Endothelial cell of umbilical vein (primary cell): ENCODE results near the gene PPP2R2C. TPM values are rescaled to one million over a fixed set of nuclear protein-coding genes. Genes with fewer than 3 reads are reported as not detected.

Source experiments
- BruUV-seq: library from RNA; stranded (reverse); fragments of 400-500 nt; replicated peaks from 2 replicates; lab custom pipeline; 2021; lab: Mats Ljungman, UMichigan
- CTCF ChIA-PET: fragments of 300-600, 350-600 bp; sonication (Branson Sonifier 250); formaldehyde crosslinking; loops from one replicate; lab custom pipeline; 2021; ENCODE audit warnings: antibody characterized with exemption, inconsistent platforms; lab: Charles Lee
- POLR2A ChIA-PET: fragments of 300-600, 350-600 bp; sonication (Branson Sonifier 250); formaldehyde crosslinking; loops from one replicate; lab custom pipeline; 2021; ENCODE audit warnings: antibody characterized with exemption, inconsistent platforms; lab: Charles Lee
- DNase-seq: peaks from one replicate; pipeline ENCODE4 v3.0.0-alpha.2; 2011; ENCODE audit warnings: low read depth, low spot score
- FAIRE-seq: peaks from 2 replicates; lab custom pipeline; 2011; peaks lifted over from hg19 to GRCh38; lab: Jason Lieb, UNC
- H2AFZ ChIP-seq: 2 replicates; pipeline ENCODE4 v1.6.0; 2012; ENCODE audit warnings: low read depth, low read length, control low read depth, inconsistent platforms
- H3K27ac ChIP-seq: 2 replicates; pipeline ENCODE4 v1.5.1; 2011; ENCODE audit warnings: low read depth, mild to moderate bottlenecking, control low read depth, low read length, moderate library complexity; ENCODE audit not compliant: insufficient read depth
- H3K27me3 ChIP-seq, 2 experiments: 2 replicates each; pipeline versions ENCODE4 v1.6.0 to v1.6.1; 2011; ENCODE audit warnings: low read length in 2 of 2, mixed read lengths in 1 of 2; ENCODE audit not compliant: control insufficient read depth in 2 of 2, insufficient read depth in 2 of 2
- H3K36me3 ChIP-seq, 2 experiments: 2 replicates in 1 of 2; 3 replicates in 1 of 2; pipeline ENCODE4 v1.5.1; 2011; ENCODE audit warnings: low read length in 2 of 2, mild to moderate bottlenecking in 1 of 2, moderate library complexity in 1 of 2; ENCODE audit not compliant: control insufficient read depth in 2 of 2, insufficient read depth in 2 of 2; ENCODE audit errors: extremely low read depth in 1 of 2
- H3K4me1 ChIP-seq: 3 replicates; pipeline ENCODE4 v1.5.1; 2011; ENCODE audit warnings: mild to moderate bottlenecking, low read length; ENCODE audit not compliant: control insufficient read depth, insufficient read depth; ENCODE audit errors: extremely low read depth
- H3K4me2 ChIP-seq: 2 replicates; pipeline ENCODE4 v1.6.1; 2011; ENCODE audit warnings: low read length, control low read depth, mixed read lengths; ENCODE audit not compliant: insufficient read depth
- H3K4me3 ChIP-seq, 3 experiments: fragments of 200-600 bp in 1 of 3; sonication (generic), shearing (Covaris generic) in 1 of 3; replicated peaks in 1 of 3; 2 replicates each; pipeline ENCODE4 v1.5.1; 2011 to 2016; ENCODE audit warnings: control low read depth in 3 of 3, low read length in 3 of 3, mild to moderate bottlenecking in 2 of 3, inconsistent platforms in 1 of 3, low read depth in 1 of 3, moderate library complexity in 1 of 3; ENCODE audit not compliant: insufficient read depth in 1 of 3
- H3K79me2 ChIP-seq: 2 replicates; pipeline ENCODE4 v1.6.0; 2012; ENCODE audit warnings: low read length, inconsistent platforms; ENCODE audit not compliant: control insufficient read depth, insufficient read depth
- H3K9ac ChIP-seq: replicated peaks from 2 replicates; pipeline ENCODE3; 2011; ENCODE audit warnings: low read length, control low read depth; ENCODE audit not compliant: insufficient read depth; ENCODE audit errors: extremely low read depth
- H3K9me1 ChIP-seq: replicated peaks from 3 replicates; pipeline ENCODE4 v1.6.0; 2011; ENCODE audit warnings: mild to moderate bottlenecking, low read length; ENCODE audit not compliant: control insufficient read depth, insufficient read depth; ENCODE audit errors: extremely low read depth
- H3K9me3 ChIP-seq: replicated peaks from 2 replicates; pipeline ENCODE4 v1.5.1; 2012; ENCODE audit warnings: low read length, inconsistent platforms; ENCODE audit not compliant: control insufficient read depth, insufficient read depth
- H4K20me1 ChIP-seq: replicated peaks from 2 replicates; pipeline ENCODE3; 2011; ENCODE audit warnings: mild to moderate bottlenecking, low read length; ENCODE audit not compliant: control insufficient read depth, insufficient read depth; ENCODE audit errors: extremely low read depth
- CTCF ChIP-seq, 2 donors: IDR thresholded peaks; 1 replicate in 1 of 2; 2 replicates in 1 of 2; pipeline ENCODE4 v1.5.1; 2011; ENCODE audit warnings: low read length in 2 of 2, mild to moderate bottlenecking in 2 of 2, moderate library complexity in 2 of 2, control low read depth in 1 of 2, inconsistent platforms in 1 of 2, low read depth in 1 of 2; ENCODE audit not compliant: insufficient read depth in 1 of 2; ENCODE audit errors: extremely low read depth in 1 of 2
- EZH2 ChIP-seq: IDR thresholded peaks from 2 replicates; pipeline ENCODE4 v1.6.1; 2012; ENCODE audit warnings: borderline replicate concordance, low read depth, mild to moderate bottlenecking, moderate library complexity, low read length, inconsistent platforms; ENCODE audit not compliant: severe bottlenecking
- FOS ChIP-seq: IDR thresholded peaks from 2 replicates; pipeline ENCODE4 v1.6.1; 2011; ENCODE audit warnings: mild to moderate bottlenecking, low read length, moderate library complexity, borderline replicate concordance; ENCODE audit not compliant: insufficient read depth
- JUN ChIP-seq: IDR thresholded peaks from 2 replicates; pipeline ENCODE4 v1.6.1; 2011; ENCODE audit warnings: borderline replicate concordance, low read depth; ENCODE audit not compliant: insufficient read length, insufficient read depth
- MAX ChIP-seq: IDR thresholded peaks from 2 replicates; pipeline ENCODE4 v1.6.1; 2011; ENCODE audit not compliant: insufficient read depth, insufficient read length
- POLR2AphosphoS5 ChIP-seq: IDR thresholded peaks from 2 replicates; pipeline ENCODE4 v1.6.1; 2012; ENCODE audit warnings: low read depth, mild to moderate bottlenecking, control low read depth, low read length, moderate library complexity; ENCODE audit not compliant: insufficient read depth
- dilution Hi-C: fragments of 300-500 bp; cut with MboI; formaldehyde crosslinking; loops from one replicate; pipeline ENCODE4 v1.15.0; 2019; ENCODE audit warnings: low sequenced_read_pairs; ENCODE audit not compliant: extremely low pct_ligation_motif_present
- intact Hi-C: fragments of 100-400 bp; cut with micrococcal nuclease; formaldehyde crosslinking; loops from one replicate; pipeline ENCODE4 v1.10.0; 2022
- polyA plus RNA-seq, 4 experiments: library from polyadenylated mRNA; depleted of rRNA in 3 of 4; stranded (reverse) in 3 of 4; unstranded in 1 of 4; fragments of >200 nt; gene quantifications; 2 replicates each; pipeline versions ENCODE4 v1.2.1 to v1.2.3, GENCODE V29; 2011 to 2012; ENCODE audit warnings: missing spikeins in 1 of 4
- total RNA-seq: library from RNA; stranded (reverse); gene quantifications from 2 replicates; pipeline ENCODE4 v1.2.3, GENCODE V29; 2021

Gene PPP2R2C
- total and polyA plus RNA-seq, 2 donors (not counting 3 experiments of a cell fraction or from before 2014, with no cell fraction given) = 0.03 to 0.09 TPM

- intact Hi-C loops (no loop called here), dilution Hi-C loops (no loop called here)
- Histone ChIP-seq H3K4me1 (no peaks in the 10 kb centered on the region), H3K9me1 (no peaks in the 10 kb centered on the region), H4K20me1 (no peaks in the 10 kb centered on the region), H2AFZ (no peak overlapping the region), H3K9me3 (no peaks in the 10 kb centered on the region), H3K36me3 (no peaks in the 10 kb centered on the region), H3K4me3 (no peak overlapping the region), H3K79me2 (no peaks in the 10 kb centered on the region), H3K27ac (no peak overlapping the region), H3K27me3 (no peaks in the 10 kb centered on the region), H3K4me2 (no peak overlapping the region), H3K9ac (no peak overlapping the region)
- CTCF ChIA-PET = interaction anchor here (0.6 kb wide), 1 partner anchor 25 kb away, joined by 3 read pairs; no protein-coding TSS in a partner anchor
- DNase-seq (no peak), FAIRE-seq (no peak)
- POLR2A ChIA-PET = no interaction called here
- TF ChIP-seq FOS = no peak
- no peak for TF ChIP-seq JUN
- TF ChIP-seq POLR2AphosphoS5 = no peak
- no peak for TF ChIP-seq CTCF (IDR thresholded peaks at IDR 0.05; ENCODE audit: extremely low read depth in 1 of 2, insufficient read depth in 1 of 2, low read depth in 1 of 2, low read length in 2 of 2)
- BruUV-seq = no TSS peak
Observed at GRCh38 chr4:6520978-6521377, 48.6 kb upstream of the PPP2R2C start.

GRCh38 chr4:6520051-6520636, 47.7 kb upstream of the PPP2R2C start:
- ChIA-PET POLR2A (no interaction called here), CTCF (interaction anchor here (0.6 to 1.3 kb wide), 2 partner anchors 25 to 26 kb away, joined by 3 to 4 read pairs; no protein-coding TSS in a partner anchor)
- Histone ChIP-seq H3K4me3 (no peak overlapping the region), H3K9me1 (no peaks in the 10 kb centered on the region), H3K27me3 (no peaks in the 10 kb centered on the region), H3K79me2 (no peaks in the 10 kb centered on the region), H3K36me3 (no peaks in the 10 kb centered on the region), H3K4me2 (no peak overlapping the region), H3K9ac (no peak overlapping the region), H2AFZ (no peak overlapping the region), H3K9me3 (no peaks in the 10 kb centered on the region), H3K27ac (no peak overlapping the region), H3K4me1 (no peaks in the 10 kb centered on the region), H4K20me1 (no peaks in the 10 kb centered on the region)
- intact Hi-C loops (no loop called here), dilution Hi-C loops (no loop called here)
- no peak for TF ChIP-seq POLR2AphosphoS5
- no peak for TF ChIP-seq MAX
- no peak for TF ChIP-seq EZH2
- DNase-seq (no peak), FAIRE-seq (no peak)
- no TSS peak for BruUV-seq
